K562 (cell line): ENCODE measurements around the gene COLEC12.

ENCODE experiments used
- BACH1 ChIP-seq: fragments of 200-800 bp; sonication (Bioruptor generic); IDR thresholded peaks from 2 replicates; pipeline ENCODE4 v1.6.1; 2016; ENCODE audit warnings: missing genetic modification characterization, missing compliant biosample characterization
- CHD2 ChIP-seq: IDR thresholded peaks from 2 replicates; pipeline ENCODE4 v1.6.1; 2011; ENCODE audit warnings: low read depth, low read length
- CTCF ChIP-seq, 3 experiments: IDR thresholded peaks in 2 of 3; conservative IDR thresholded peaks in 1 of 3; 2 replicates each; pipeline ENCODE4 v1.5.1; 2011 to 2012; ENCODE audit warnings: low read length in 3 of 3, mild to moderate bottlenecking in 3 of 3, control low read depth in 2 of 3, improper control_type of control experiment in 1 of 3, inconsistent platforms in 1 of 3, low read depth in 1 of 3, mixed read lengths in 1 of 3, moderate library complexity in 1 of 3; ENCODE audit not compliant: insufficient read depth in 2 of 3
- E2F1 ChIP-seq: sonication (generic); formaldehyde crosslinking; IDR thresholded peaks from 2 replicates; pipeline ENCODE4 v1.8.1; 2023; ENCODE audit warnings: mild to moderate bottlenecking, missing genetic modification reagents, moderate library complexity
- EZH2 ChIP-seq: IDR thresholded peaks from 2 replicates; pipeline ENCODE4 v1.6.1; 2012; ENCODE audit warnings: low read depth, mild to moderate bottlenecking, inconsistent platforms, low read length, borderline replicate concordance
- IRF2 ChIP-seq: sonication (generic); formaldehyde crosslinking; IDR thresholded peaks from 2 replicates; pipeline ENCODE4 v1.8.1; 2022; ENCODE audit warnings: mild to moderate bottlenecking, missing genetic modification reagents
- POLR2A ChIP-seq: fragments of 450-650 bp; conservative IDR thresholded peaks from 2 replicates; pipeline ENCODE4 v1.6.1; 2016
- THRA ChIP-seq: fragments of 450-650 bp; IDR thresholded peaks from 2 replicates; pipeline ENCODE4 v1.6.1; 2017; ENCODE audit warnings: mild to moderate bottlenecking, moderate library complexity
- ZC3H11A ChIP-seq: IDR thresholded peaks from 2 replicates; pipeline ENCODE4 v1.6.1; 2012; ENCODE audit warnings: low read depth, low read length, improper control_type of control experiment
- ZNF184 ChIP-seq: sonication (generic); formaldehyde crosslinking; IDR thresholded peaks from 2 replicates; pipeline ENCODE4 v1.5.0; 2020; ENCODE audit warnings: missing genetic modification reagents
- ZNF24 ChIP-seq: fragments of 450-650 bp; IDR thresholded peaks from 2 replicates; pipeline ENCODE4 v1.6.1; 2016
- ZNF324 ChIP-seq: fragments of 250-450 bp; sonication (Bioruptor Pico); IDR thresholded peaks from 2 replicates; pipeline ENCODE4 v1.4.0; 2020; ENCODE audit warnings: mild to moderate bottlenecking
- ZNF551 ChIP-seq: fragments of 250-450 bp; sonication (Bioruptor Pico); IDR thresholded peaks from 2 replicates; pipeline ENCODE4 v1.5.0; 2021; ENCODE audit warnings: mild to moderate bottlenecking, moderate library complexity

- TF ChIP-seq THRA (no peak), ZNF184 (no peak), ZC3H11A (no peak), ZNF324 (no peak), IRF2 (CRISPR knock-in tag) (no peak), ZNF24 (no peak), CTCF (IDR thresholded peaks at IDR 0.05 in 2 of 3, conservative IDR thresholded peaks at IDR 0.05 in 1 of 3; ENCODE audit: insufficient read depth in 2 of 3, low read depth in 1 of 3, low read length in 3 of 3) (no peak), CHD2 (no peak), ZNF551 (CRISPR knock-in tag) (no peak), EZH2 (no peak), POLR2A (no peak), E2F1 (CRISPR knock-in tag) (no peak), BACH1 (tag) (no peak)
Observed at GRCh38 chr18:316393-316792, 184.1 kb downstream of the COLEC12 start.
